ENCODE data around the gene ZNF514.
"Not testable (repeated sequence)": the region's sequence is repeated elsewhere in the genome, so short reads cannot be mapped to it uniquely, and the experiment has no call there.

Gene ZNF514

DNA sequence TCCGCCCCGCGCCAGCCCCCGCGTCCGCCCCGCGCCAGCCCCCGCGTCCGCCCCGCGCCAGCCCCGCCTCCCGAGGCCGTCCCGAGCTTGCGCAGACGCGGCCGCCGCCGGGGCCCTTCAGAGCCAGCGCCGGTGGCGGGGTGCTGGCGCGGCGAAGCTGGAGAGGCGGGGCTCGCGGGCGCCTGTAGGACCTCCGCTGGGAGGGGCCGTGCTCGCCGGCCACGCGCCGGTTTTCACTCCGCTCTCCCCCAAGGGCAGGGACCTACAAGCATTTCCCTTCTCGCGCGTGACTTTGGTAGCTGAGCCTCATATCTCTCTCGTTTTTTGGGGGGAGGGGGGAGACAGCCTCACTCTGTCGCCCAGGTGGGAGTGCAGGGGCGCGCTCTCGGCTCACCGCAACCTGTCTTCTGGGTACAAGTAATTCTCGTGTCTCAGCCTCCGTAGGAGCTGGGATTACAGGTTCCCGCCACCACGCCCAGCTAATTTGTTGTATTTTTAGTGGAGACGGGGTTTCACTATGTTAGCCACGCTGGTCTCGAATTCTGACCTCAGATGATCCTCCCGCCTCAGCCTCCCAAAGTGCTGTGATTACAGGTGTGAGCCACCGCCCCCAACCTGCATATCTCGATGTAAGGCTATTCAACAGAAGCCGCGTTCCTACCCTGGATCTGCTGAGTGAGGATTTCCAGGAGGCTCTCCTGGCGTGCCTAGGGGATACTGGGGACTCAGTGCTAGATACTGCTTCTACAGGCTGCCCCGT, at the start of gene ZNF514:
TSS of gene ZNF514 (minus strand) at position 159 of the 760 bp plus-strand sequence. CDS start 6,595 bp downstream, outside the sequence.
- no peak for DNase-seq (ENCODE audit: low read depth)
- peak within 1 kb of the TSS; percentile 83 for H3K4me3 ChIP-seq (ENCODE audit: low read depth, low read length)

DNA sequence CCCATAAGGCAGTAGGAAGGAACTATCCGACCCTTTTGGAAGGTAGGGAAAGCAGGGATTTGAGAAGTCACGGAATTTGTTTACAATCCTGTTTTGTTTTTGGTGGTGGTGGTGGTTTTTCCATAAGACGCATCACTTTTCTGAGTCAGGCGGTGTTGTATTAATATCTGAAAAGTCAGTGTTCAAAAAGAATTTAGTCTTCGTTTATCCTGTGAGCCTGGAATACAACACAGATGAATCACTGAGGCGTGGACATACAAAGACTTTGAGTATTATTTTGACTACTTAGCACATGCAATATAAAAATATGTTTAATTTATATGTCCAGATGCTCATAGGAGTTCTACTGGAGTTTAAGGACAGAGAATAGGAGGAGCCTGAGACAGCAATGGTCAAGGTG, 48.5 kb upstream of the ZNF514 start:
- H3K4me3 ChIP-seq (ENCODE audit: low read depth, low read length): peak overlapping the region; percentile 71
- no peak for DNase-seq (ENCODE audit: low read depth)

DNA sequence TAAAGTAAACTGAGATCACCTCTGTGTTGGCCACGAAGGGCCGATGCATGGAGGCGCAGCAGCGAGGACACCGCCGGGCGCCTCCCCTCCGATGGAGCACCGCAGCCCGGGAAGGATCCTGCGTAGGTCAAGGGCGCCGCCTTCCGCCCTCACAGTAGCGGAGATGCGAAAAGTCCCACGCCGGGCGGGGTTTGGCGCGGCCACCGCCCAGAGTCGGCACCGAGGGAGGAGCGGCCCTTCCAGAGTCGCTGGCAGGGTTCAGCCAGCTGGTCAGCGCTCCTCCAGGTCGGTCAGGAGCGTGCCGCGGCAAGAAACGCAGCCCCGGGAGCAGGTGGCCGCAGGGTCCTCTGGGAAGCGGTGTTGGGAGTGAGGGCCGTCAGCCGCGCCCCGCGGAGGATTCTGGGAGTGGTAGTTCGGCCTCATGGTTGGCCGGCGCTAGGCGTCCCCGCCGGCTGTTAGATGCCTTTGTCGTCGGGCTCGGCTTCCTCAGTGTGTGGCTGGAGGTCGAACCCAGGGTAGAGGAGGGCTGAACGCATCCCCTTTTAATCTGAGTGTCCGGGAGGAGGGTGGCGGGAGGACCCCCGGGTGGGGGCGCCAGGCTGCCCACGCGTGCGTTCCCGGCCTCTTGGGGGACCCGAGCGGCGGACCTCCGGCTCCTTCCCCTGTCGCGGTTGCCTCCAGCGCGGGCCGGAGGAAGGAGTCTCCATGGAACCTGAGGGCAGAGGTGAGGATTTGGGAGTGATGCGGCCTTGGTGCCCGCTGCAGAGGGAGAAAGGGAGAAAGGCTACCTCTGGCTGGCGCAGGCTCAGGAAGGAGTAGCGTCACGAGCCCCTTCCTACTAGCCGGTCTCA, 47.7 kb upstream of the ZNF514 start, which contains the start of gene ZNF892:
TSS of gene ZNF892 (plus strand) at position 411 of the 851 bp plus-strand sequence. CDS start at position 706, 295 bp downstream.
- H3K4me3 ChIP-seq (ENCODE audit: low read depth, low read length): peak within 1 kb of the TSS; percentile 71
- peak; percentile 62 for DNase-seq (ENCODE audit: low read depth)

DNA sequence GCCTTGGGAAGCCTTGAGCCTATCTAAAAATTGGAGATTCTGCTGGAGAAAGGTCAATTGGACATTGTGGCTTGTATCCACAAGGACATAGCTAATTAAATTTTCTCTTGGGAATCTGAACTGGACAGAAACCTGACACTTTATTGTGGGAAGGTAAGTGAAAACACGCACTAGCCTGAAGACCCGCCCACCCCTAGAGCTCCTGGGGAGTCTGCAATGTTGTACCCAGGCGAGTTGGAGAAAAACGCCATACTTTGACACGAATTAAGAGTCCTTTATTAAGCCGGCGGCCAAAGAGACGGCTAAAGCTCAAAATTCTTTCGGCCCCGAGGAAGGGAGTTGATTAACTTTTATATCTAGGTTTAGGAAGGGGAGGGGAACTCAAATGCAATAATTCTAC, 46.4 kb upstream of the ZNF514 start:
- H3K4me3 ChIP-seq (ENCODE audit: low read depth, low read length): no peak overlapping the region
- DNase-seq (ENCODE audit: low read depth): no peak

DNA sequence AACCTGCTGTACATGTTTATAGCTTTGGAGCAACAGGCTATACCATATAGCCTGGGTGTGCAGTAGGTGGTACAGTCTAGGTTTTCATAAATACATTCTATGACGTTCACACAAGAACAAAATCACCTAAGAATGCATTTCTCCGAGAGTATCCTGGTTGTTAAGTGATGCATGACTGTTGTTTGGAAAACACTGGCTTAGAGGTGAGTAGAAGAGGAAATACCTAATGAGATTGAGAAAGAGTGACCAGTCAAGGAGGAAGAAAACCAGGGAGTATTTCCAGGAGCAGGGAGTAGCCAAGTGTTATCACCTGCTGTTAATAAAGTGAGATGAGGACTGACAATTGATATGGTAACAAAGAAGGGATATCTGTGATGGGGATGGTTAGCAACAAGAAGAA, 44.7 kb upstream of the ZNF514 start:
- H3K4me3 ChIP-seq (ENCODE audit: low read depth, low read length): no peak overlapping the region
- no peak for DNase-seq (ENCODE audit: low read depth)

DNA sequence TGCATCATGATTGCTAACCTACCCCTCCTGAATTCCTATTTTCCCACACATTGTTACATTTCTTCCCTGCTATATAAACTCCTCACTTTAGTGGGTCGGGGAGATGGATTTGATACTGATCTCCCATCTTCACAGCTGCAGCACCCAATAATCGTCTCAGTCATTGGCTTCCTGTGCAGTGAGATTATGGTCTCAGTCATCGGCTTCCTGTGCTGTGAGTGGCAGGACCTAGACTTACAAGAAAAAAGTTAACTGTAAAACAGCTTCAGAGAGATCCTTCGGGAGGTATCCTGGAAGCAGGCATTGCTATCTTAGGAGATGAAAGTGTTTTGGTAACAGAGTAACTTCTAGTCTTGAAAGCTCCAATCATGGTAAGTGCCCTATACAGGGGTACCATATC, 44.3 kb upstream of the ZNF514 start:
- H3K4me3 ChIP-seq (ENCODE audit: low read depth, low read length): no peak overlapping the region
- no peak for DNase-seq (ENCODE audit: low read depth)

DNA sequence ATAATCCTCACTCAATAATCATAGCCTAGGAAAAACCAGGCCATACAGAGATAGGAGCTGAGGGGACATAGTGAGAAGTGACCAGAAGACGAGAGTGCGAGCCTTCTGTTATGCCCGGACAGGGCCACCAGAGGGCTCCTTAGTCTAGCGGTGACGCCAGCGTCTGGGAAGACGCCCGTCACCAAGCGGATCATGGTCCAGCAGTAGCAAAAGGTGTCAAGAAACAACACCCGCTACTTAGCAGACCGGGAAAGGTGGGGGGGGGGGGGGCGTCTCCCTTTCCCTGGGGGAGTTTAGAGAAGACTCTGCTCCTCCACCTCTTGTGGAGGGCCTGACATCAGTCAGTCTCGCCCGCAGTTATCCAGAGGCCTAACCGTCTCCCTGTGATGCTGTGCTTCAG, 33.3 kb upstream of the ZNF514 start:
- not testable (repeated sequence) for DNase-seq (ENCODE audit: low read depth); H3K4me3 ChIP-seq (ENCODE audit: low read depth, low read length)

DNA sequence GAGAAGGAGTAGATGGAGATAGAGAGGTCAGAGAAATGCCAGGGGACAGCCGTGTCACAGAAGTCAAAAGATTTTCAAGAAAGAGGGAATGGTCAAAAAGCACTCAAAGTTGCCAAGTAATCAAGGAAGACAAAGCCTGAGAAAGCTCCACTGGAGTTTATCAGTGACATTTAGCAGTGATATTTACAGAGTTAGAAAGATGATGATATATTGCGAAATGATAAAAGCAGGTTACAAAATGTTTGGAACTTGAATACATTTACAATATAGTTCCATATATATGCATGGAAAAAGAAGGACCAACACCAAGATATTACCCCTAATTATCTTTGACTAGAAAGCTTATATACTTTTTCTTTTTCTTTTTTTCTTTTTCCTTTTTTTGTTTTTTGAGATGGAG, 26.3 kb upstream of the ZNF514 start:
- no peak overlapping the region for H3K4me3 ChIP-seq (ENCODE audit: low read depth, low read length)
- DNase-seq (ENCODE audit: low read depth): no peak

DNA sequence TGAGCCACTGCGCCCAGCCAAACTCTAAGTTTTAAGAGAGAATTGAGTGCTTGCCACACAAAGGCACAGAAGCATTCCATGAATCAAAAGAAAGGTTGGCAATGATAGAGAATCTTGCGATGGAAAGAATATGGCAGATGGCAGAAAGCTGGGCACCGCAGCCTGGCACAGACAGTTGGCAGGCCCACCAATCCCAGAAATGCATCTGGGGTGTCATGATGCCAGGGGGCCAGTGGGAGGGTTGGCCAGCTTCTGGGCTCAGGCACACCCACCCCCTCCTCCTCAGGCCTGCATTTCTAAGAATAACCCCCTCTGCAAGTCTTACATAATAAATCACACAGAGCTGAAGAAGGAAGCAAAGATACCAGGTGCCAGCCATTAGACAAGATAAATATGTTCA, 25.5 kb upstream of the ZNF514 start:
- no peak overlapping the region for H3K4me3 ChIP-seq (ENCODE audit: low read depth, low read length)
- no peak for DNase-seq (ENCODE audit: low read depth)

DNA sequence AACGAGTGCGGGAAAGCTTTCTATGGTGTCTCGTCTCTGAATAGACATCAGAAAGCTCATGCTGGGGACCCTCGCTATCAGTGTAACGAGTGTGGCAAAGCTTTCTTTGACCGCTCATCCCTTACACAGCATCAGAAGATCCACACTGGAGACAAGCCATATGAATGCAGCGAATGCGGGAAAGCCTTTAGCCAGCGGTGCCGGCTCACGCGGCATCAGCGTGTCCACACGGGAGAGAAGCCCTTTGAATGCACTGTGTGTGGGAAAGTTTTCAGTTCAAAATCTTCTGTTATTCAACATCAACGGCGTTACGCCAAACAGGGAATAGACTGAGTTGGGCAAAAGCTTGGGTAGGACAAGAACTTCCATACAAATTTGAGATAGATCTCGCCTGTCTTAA, 22.1 kb upstream of the ZNF514 start:
- H3K4me3 ChIP-seq (ENCODE audit: low read depth, low read length): no peak overlapping the region
- DNase-seq (ENCODE audit: low read depth): no peak

DNA sequence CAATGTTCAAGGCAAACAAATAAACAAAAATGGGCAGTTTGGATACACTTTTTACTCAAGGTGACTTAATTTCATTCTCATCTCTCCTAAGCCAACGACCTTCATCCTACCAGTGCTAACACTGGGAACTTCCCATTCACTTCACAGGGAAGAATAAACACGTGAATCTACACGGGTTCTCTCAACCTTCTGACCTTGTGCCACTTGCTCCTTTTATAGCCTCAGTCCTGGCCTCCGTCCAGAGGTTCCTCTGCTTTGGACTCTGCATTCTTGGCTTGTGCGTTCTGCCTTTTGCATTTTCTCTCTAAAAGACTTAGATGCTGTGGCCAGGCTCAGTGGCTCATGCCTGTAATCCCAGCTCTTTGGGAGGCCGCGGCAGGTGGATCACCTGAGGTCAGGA, 19.8 kb upstream of the ZNF514 start:
- DNase-seq (ENCODE audit: low read depth): no peak
- no peak overlapping the region for H3K4me3 ChIP-seq (ENCODE audit: low read depth, low read length)

DNA sequence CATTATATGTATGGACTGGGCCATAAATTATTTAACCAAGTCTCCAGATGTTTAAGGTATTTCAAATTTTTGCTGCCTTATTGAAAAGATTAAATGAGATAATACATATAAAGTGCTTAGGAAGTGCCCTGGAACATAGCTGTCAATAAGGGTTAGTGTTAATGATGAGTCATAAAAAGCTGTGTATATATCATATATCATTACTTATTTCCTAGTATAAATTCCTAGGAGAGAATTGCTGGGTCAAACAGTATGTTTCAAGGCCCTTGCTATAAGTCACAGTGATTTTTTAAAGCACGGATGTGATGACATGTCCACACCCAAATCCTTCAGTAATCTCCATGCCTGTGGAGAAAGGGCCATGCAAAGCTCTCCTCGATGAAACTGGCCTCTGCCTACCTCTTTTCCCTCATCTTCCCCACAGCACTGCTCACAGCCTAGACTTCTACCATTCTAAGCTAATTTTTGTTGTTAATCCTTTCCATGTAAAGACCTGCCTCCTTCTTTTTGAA, 14.4 kb upstream of the ZNF514 start:
- no peak overlapping the region for H3K4me3 ChIP-seq (ENCODE audit: low read depth, low read length)
- DNase-seq (ENCODE audit: low read depth): no peak

DNA sequence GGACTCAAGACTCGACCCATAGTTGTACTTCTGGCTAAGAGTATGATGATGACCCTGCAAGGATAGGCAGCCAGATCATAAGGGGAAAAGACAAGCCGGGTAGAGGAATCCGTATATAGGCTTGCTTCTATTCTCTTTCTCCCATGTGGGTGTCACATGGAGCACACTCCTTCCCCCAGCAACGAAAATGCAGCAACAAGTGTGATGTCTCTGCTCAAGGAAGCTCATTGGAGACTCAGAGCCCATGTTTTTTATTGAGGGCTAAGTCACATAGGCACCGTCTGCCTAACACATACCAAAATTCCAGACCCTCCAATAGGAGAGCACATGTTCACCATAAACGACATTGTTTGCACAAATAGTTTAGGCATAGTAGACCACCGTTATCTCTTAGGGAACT, 12.3 kb upstream of the ZNF514 start:
- DNase-seq (ENCODE audit: low read depth): no peak
- no peak overlapping the region for H3K4me3 ChIP-seq (ENCODE audit: low read depth, low read length)

DNA sequence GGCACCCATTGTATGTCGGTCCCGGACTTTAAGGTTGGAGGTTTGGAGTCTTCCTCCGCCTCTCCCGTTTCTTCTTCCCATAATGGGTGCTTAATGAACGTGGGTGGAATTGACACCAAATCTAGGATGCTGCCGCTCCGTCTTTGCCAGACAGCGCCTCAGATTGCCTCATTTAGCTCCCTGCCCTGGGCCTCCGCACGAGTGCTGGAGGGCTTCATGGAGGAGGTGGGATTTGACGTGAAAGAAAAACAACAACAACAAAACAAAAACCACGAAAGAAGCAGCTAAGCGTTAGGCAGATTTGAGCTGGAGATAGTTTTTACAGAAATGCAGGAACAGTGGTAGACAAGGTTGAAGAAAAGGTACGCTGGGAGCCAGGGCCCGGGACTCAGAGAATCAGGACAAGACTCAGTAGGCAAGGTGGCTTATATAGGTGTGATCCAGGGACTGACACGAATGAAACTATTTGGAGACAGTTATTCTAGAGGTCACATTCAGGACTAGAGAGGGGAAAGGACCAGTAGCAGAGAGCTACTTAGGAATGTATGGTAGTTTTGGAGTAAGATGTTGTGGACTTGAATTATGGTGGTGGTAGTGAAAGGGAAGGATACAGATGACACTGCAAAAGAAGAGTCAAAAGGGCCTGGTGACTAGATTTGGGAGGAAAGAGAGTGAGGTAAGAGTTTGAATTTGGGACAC, 6.6 kb upstream of the ZNF514 start:
- peak overlapping the region; percentile 96 for H3K4me3 ChIP-seq (ENCODE audit: low read depth, low read length)
- DNase-seq (ENCODE audit: low read depth): no peak

DNA sequence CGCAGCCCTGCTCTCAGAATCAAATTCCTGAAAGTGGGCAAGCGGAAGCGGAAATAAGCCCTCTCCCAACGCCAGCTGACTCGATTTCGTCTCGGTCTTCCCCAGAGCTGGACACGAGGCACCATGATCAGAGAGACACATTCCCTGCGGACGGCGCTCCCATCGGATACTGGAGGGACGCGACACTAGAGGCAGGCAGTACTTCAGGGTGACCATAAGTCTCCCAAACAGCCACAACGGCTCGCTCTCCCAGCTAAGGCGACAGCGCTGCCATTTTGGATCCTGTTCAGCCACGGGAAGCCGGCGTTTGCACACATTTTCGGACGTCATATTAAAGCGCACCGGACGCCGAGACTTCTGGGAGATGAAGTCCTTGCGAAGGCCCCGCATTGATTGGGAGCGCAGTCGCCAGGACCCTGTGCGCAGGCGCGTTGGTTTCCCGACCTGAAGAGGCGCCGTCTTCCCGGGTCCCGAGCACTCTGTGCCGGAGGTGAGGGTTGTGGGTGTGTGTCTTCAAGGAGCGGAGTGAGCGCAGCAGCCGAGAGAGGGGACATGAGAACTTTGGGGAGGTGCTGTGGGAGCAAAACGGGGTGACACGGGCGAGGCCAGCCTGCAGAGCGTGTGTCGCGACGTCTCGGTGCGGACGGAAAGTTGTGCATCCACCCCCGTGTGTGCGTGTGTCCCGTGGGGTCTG, 5.9 kb upstream of the ZNF514 start, which contains the start of gene ZNF2:
TSS of gene ZNF2 (plus strand) at position 439 of the 694 bp plus-strand sequence. CDS start 10,418 bp downstream, outside the sequence.
- peak within 1 kb of the TSS; percentile 96 for H3K4me3 ChIP-seq (ENCODE audit: low read depth, low read length)
- peak; percentile 89 for DNase-seq (ENCODE audit: low read depth)

DNA sequence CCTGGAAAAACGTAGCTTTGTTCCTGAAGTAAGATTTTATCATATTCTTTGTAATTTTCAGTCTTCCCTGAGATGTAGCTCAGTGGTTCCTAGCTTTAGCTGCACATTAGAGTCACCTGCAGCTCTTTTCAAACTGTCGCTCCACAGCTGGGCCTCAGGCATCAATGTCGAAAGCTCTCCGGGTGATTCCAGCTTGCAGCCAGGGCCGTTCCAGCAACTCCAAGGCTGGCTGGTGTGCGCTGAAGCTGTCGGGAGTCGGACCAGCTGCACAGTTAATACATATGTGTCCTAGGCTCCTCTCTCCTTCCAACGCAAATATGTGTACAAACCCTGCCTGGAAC, 5.4 kb upstream of the ZNF514 start:
- DNase-seq (ENCODE audit: low read depth): no peak
- H3K4me3 ChIP-seq (ENCODE audit: low read depth, low read length): peak overlapping the region; percentile 96

DNA sequence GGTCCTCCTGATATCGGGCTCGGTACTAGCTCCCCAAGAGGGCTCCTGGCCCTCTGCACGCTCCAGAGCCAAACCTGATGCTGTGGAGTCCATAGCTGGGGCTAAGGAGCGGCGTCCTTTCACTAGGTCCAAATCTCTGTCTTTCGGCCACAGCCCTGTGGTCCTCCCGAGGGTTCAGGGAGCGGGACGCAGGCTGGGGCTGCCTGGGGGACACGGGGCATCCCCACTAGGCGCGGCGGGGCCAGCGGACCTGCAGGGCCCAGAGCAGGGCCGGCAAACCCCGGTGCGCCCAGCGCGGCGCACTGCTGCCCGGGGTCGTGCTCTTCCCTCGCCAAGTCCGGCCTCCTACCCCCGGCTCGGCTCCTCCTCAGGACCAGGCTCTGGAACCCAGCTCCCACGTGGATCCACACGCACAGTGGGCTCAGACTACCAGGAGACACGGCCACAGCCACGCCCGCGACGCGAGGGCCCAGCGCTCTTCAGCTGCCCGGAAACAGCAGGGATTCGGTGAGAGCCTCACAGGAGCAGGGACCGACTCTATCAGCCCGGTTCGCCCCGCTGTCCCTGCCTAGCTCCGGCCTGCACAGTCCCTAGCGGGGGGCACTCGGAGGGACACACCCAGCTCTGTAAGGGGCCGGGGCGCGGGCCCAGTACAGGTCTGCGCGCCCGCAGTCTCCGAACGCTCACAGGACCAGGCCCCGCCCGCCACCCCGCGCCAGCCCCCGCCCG, 593 bp downstream of the ZNF514 start:
- peak overlapping the region; percentile 83 for H3K4me3 ChIP-seq (ENCODE audit: low read depth, low read length)
- DNase-seq (ENCODE audit: low read depth): no peak

DNA sequence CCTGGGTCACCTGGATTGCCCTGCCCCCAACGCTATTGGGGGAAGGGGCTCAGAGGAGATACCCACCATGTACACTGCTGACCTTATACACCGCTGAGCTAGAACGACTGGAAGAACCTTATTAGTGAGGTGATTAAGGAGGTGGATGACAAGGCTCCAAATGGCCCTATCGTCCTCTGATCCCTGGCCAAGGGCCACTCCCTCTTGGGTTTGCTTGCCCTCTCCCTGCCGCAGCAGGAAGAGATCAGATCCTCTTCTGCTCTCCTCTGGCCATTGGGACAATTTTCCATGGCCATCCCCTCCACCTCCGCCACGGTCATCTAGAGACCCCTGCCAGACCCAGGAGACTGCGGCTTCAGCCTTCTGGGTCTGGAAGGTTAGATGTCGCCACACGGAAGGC, 1.2 kb downstream of the ZNF514 start:
- no peak for DNase-seq (ENCODE audit: low read depth)
- peak overlapping the region; percentile 83 for H3K4me3 ChIP-seq (ENCODE audit: low read depth, low read length)
